Measurements from ENCODE around the gene EFCAB13. TPM values are rescaled to one million over a fixed set of nuclear protein-coding genes. Genes with fewer than 3 reads are reported as not detected.

Gene EFCAB13
- total RNA-seq, 2 experiments from 2014 or later: 4.3 to 5.9 TPM

GRCh38 chr17:47316311-47316710 is 7.4 kb upstream of the EFCAB13 start:
- CTCF ChIA-PET: interaction anchor here (1.0 to 2.6 kb wide), 17 partner anchors 8 to 375 kb away, joined by 3 to 31 read pairs (median 7); partner anchors contain the start of genes EFCAB13 and MYL4
- H3K4me3 Mint-ChIP-seq: no peak overlapping the region
- no peaks in the 10 kb centered on the region for H3K27me3 Mint-ChIP-seq
- no peak overlapping the region for H3K27ac Mint-ChIP-seq
- no peak for TF ChIP-seq CTCF (IDR thresholded peaks at IDR 0.05)
- H3K9me3 Mint-ChIP-seq: peaks cover 3% of the 10 kb centered on the region
- no peaks in the 10 kb centered on the region for H3K36me3 Mint-ChIP-seq (ENCODE audit: low read depth)
- H3K4me1 Mint-ChIP-seq (ENCODE audit: low read depth): no peaks in the 10 kb centered on the region
- POLR2A ChIA-PET: no interaction called here
- intact Hi-C loops (cut with micrococcal nuclease): no loop called here
- no peak for DNase-seq
- ATAC-seq: no peak

- TF ChIP-seq CTCF (IDR thresholded peaks at IDR 0.05): no peak
- intact Hi-C loops (cut with micrococcal nuclease): no loop called here
- Mint-ChIP-seq H3K27ac (no peak overlapping the region), H3K9me3 (peaks cover 3% of the 10 kb centered on the region), H3K4me3 (no peak overlapping the region), H3K4me1 (ENCODE audit: low read depth) (no peaks in the 10 kb centered on the region), H3K27me3 (no peaks in the 10 kb centered on the region), H3K36me3 (ENCODE audit: low read depth) (no peaks in the 10 kb centered on the region)
- DNase-seq (no peak), ATAC-seq (no peak)
- POLR2A ChIA-PET: interaction anchor here (0.6 kb wide), 1 partner anchor 63 kb away, joined by 3 read pairs; no protein-coding TSS in a partner anchor
- CTCF ChIA-PET: interaction anchor here (1.0 to 2.5 kb wide), 7 partner anchors 8 to 376 kb away, joined by 3 to 14 read pairs (median 5); partner anchors contain the start of gene EFCAB13
Observed at GRCh38 chr17:47317119-47317518, 6.6 kb upstream of the EFCAB13 start.

GRCh38 chr17:47318197-47318918 is 5.4 kb upstream of the EFCAB13 start:
- peaks cover 3% of the 10 kb centered on the region for H3K9me3 Mint-ChIP-seq
- H3K4me3 Mint-ChIP-seq: no peak overlapping the region
- no peaks in the 10 kb centered on the region for H3K36me3 Mint-ChIP-seq (ENCODE audit: low read depth)
- intact Hi-C loops (cut with micrococcal nuclease): no loop called here
- POLR2A ChIA-PET: no interaction called here
- CTCF ChIA-PET: interaction anchor here (1.0 kb wide), 1 partner anchor 89 kb away, joined by 3 read pairs; no protein-coding TSS in a partner anchor
- peaks cover 2% of the 10 kb centered on the region for H3K4me1 Mint-ChIP-seq (ENCODE audit: low read depth)
- H3K27me3 Mint-ChIP-seq: peaks cover 7% of the 10 kb centered on the region
- H3K27ac Mint-ChIP-seq: no peak overlapping the region
- no peak for TF ChIP-seq CTCF (IDR thresholded peaks at IDR 0.05)
- no peak for DNase-seq
- no peak for ATAC-seq

GRCh38 chr17:47320879-47321502 is 2.8 kb upstream of the EFCAB13 start:
- Mint-ChIP-seq H3K27me3 (peaks cover 7% of the 10 kb centered on the region), H3K4me3 (no peak overlapping the region), H3K4me1 (ENCODE audit: low read depth) (peaks cover 14% of the 10 kb centered on the region), H3K27ac (no peak overlapping the region), H3K36me3 (ENCODE audit: low read depth) (no peaks in the 10 kb centered on the region), H3K9me3 (peaks cover 3% of the 10 kb centered on the region)
- no peak for DNase-seq
- no peak for TF ChIP-seq CTCF (IDR thresholded peaks at IDR 0.05)
- POLR2A ChIA-PET: no interaction called here
- intact Hi-C loops (cut with micrococcal nuclease): no loop called here
- ATAC-seq: no peak
- CTCF ChIA-PET: no interaction called here

All from activated CD8-positive, alpha-beta T cell treated with anti-CD3 and anti-CD28 coated beads for 36 hours (primary cell).